ENCODE results near the gene DTNA.

- TF ChIP-seq, protein P1, sequence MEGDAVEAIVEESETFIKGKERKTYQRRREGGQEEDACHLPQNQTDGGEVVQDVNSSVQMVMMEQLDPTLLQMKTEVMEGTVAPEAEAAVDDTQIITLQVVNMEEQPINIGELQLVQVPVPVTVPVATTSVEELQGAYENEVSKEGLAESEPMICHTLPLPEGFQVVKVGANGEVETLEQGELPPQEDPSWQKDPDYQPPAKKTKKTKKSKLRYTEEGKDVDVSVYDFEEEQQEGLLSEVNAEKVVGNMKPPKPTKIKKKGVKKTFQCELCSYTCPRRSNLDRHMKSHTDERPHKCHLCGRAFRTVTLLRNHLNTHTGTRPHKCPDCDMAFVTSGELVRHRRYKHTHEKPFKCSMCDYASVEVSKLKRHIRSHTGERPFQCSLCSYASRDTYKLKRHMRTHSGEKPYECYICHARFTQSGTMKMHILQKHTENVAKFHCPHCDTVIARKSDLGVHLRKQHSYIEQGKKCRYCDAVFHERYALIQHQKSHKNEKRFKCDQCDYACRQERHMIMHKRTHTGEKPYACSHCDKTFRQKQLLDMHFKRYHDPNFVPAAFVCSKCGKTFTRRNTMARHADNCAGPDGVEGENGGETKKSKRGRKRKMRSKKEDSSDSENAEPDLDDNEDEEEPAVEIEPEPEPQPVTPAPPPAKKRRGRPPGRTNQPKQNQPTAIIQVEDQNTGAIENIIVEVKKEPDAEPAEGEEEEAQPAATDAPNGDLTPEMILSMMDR (IDR thresholded peaks at IDR 0.05; ENCODE audit: poor library complexity, severe bottlenecking) = no peak
- TF ChIP-seq EZH2 (IDR thresholded peaks at IDR 0.05; ENCODE audit: borderline replicate concordance, insufficient read depth, low read length, poor library complexity, severe bottlenecking) = no peak
- no peak for TF ChIP-seq MXI1 (conservative IDR thresholded peaks at IDR 0.05; ENCODE audit: poor library complexity, severe bottlenecking)
- TF ChIP-seq, protein P2, sequence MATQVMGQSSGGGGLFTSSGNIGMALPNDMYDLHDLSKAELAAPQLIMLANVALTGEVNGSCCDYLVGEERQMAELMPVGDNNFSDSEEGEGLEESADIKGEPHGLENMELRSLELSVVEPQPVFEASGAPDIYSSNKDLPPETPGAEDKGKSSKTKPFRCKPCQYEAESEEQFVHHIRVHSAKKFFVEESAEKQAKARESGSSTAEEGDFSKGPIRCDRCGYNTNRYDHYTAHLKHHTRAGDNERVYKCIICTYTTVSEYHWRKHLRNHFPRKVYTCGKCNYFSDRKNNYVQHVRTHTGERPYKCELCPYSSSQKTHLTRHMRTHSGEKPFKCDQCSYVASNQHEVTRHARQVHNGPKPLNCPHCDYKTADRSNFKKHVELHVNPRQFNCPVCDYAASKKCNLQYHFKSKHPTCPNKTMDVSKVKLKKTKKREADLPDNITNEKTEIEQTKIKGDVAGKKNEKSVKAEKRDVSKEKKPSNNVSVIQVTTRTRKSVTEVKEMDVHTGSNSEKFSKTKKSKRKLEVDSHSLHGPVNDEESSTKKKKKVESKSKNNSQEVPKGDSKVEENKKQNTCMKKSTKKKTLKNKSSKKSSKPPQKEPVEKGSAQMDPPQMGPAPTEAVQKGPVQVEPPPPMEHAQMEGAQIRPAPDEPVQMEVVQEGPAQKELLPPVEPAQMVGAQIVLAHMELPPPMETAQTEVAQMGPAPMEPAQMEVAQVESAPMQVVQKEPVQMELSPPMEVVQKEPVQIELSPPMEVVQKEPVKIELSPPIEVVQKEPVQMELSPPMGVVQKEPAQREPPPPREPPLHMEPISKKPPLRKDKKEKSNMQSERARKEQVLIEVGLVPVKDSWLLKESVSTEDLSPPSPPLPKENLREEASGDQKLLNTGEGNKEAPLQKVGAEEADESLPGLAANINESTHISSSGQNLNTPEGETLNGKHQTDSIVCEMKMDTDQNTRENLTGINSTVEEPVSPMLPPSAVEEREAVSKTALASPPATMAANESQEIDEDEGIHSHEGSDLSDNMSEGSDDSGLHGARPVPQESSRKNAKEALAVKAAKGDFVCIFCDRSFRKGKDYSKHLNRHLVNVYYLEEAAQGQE (IDR thresholded peaks at IDR 0.05; ENCODE audit: borderline replicate concordance) = no peak
Observed at GRCh38 chr18:34844072-34844471, 134.0 kb downstream of the DTNA start.
